Right lobe of liver (tissue), 6 donors: ENCODE data around the gene POPDC2. TPM values are rescaled to one million over a fixed set of nuclear protein-coding genes. Genes with fewer than 3 reads are reported as not detected.
A peak's percentile ranks its signal among the peaks of the same experiment; 100 is the strongest.

Experiments
- ATAC-seq, 4 donors: fragments of 200-7000 bp; cut with Tn5 transposase; one replicate each; pipeline ENCODE4 v1.9.1; 2020; ENCODE audit warnings: mild to moderate bottlenecking in 4 of 4, moderate library complexity in 4 of 4
- DNase-seq, 3 donors: peaks; one replicate each; pipeline ENCODE4 v3.0.0-alpha.2; 2020
- H3K27ac ChIP-seq, 3 donors: fragments of 200-600 bp; one replicate each; pipeline ENCODE4 v1.8.0; 2022
- H3K27me3 ChIP-seq, 2 donors: fragments of 200-600 bp; one replicate each; pipeline ENCODE4 v1.8.0; 2022
- H3K36me3 ChIP-seq, 4 donors: fragments of 200-600 bp; sonication (generic) in 1 of 4; one replicate each; pipeline versions ENCODE4 v1.5.1 to v1.8.0; 2017 to 2022; ENCODE audit warnings: control low read depth in 1 of 4
- H3K4me1 ChIP-seq, 4 donors: fragments of 200-600 bp; sonication (generic) in 1 of 4; one replicate each; pipeline versions ENCODE4 v1.5.1 to v1.8.0; 2017 to 2022; ENCODE audit warnings: control low read depth in 1 of 4
- H3K4me3 ChIP-seq, 3 donors: fragments of 200-600 bp; one replicate each; pipeline ENCODE4 v1.8.0; 2022
- H3K9me3 ChIP-seq, 4 donors: fragments of 200-600 bp; sonication (generic) in 1 of 4; one replicate each; pipeline versions ENCODE4 v1.5.1 to v1.8.0; 2017 to 2022; ENCODE audit warnings: control low read depth in 1 of 4
- POLR2A ChIP-seq: fragments of 450-650 bp; IDR thresholded peaks from one replicate; pipeline ENCODE4 v1.6.1; 2017; ENCODE audit warnings: antibody characterized with exemption, mild to moderate bottlenecking
- WGBS: methylation state at CpG from one replicate; pipeline ENCODE4 v1.1.6; 2018; ENCODE audit warnings: low coverage, low lambda C conversion rate; ENCODE audit not compliant: insufficient coverage; ENCODE audit errors: missing lambda C conversion rate; 5-methylcytosine and 5-hydroxymethylcytosine counted together
- intact Hi-C, 2 donors: fragments of 100-400 bp; cut with DNase I; formaldehyde crosslinking; loops; one replicate each; pipeline versions ENCODE4 v1.11.2 to v1.14.1; 2022
- total RNA-seq, 6 experiments: library from RNA; depleted of rRNA in 2 of 6; stranded (reverse); fragments of >200 nt in 2 of 6; fragmentation: NEBNext Ultra II Directional in 3 of 6; extraction: Animal tissue kit (Norgen Biotek cat#: 25700) in 3 of 6; gene quantifications; one replicate each; pipeline versions ENCODE4 v1.1.0 to v1.2.4, GENCODE V29; 2016 to 2023
- TF ChIP-seq, protein P1 (sequence below), 4 donors: fragments of 200-600 bp in 3 of 4; fragments of 450-650 bp in 1 of 4; IDR thresholded peaks; one replicate each; pipeline versions ENCODE4 v1.5.1 to v1.8.0; 2016 to 2022; ENCODE audit warnings: antibody characterized with exemption in 4 of 4, mild to moderate bottlenecking in 2 of 4
- donor health status: DM: no; HTN: yes; CAD: no.
- donor health status: DM: no; HTN: no; CAD: no.
- donor health status: DM: no; HTN: no; CAD: no.
- donor health status: DM: no; HTN: yes; CAD: no.
- donor health status: DM: no; HTN: yes; CAD: no.

The POPDC2 gene
- total RNA-seq, 6 experiments from 2014 or later, result 0.43 to 0.92 (median 0.68) TPM

DNA sequence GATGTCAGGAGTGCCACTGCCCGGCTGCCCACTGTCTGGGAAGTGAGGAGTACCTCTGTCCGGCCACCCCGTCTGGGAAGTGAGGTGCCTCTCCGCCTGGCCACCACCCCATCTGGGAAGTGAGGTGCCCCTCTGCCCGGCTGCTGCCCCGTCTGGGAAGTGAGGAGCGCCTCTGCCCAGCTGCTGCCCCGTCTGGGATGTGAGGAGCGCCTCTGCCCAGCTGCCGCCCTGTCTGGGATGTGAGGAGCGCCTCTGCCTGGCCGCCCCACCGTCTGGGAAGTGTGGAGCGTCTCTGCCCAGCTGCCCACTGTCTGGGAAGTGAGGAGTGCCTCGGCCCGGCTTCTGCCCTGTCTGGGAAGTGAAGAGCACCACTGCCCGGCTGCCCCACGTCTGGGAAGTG is 13.5 kb upstream of the POPDC2 start:
- no peaks in the 10 kb centered on the region for H3K27me3 ChIP-seq
- H3K4me3 ChIP-seq, result no peak overlapping the region
- WGBS, result no CpG with 5 or more reads among the region's 18 CpGs
- no peak for ATAC-seq
- H3K9me3 ChIP-seq, result no peaks in the 10 kb centered on the region
- H3K36me3 ChIP-seq, result peaks cover 0 to 34% (median 6%) of the 10 kb centered on the region in 4 donors
- H3K4me1 ChIP-seq, result peaks cover 0 to 10% (median 4%) of the 10 kb centered on the region in 4 donors
- intact Hi-C loops, result no loop called here
- TF ChIP-seq POLR2A, result no peak
- TF ChIP-seq, protein P1, sequence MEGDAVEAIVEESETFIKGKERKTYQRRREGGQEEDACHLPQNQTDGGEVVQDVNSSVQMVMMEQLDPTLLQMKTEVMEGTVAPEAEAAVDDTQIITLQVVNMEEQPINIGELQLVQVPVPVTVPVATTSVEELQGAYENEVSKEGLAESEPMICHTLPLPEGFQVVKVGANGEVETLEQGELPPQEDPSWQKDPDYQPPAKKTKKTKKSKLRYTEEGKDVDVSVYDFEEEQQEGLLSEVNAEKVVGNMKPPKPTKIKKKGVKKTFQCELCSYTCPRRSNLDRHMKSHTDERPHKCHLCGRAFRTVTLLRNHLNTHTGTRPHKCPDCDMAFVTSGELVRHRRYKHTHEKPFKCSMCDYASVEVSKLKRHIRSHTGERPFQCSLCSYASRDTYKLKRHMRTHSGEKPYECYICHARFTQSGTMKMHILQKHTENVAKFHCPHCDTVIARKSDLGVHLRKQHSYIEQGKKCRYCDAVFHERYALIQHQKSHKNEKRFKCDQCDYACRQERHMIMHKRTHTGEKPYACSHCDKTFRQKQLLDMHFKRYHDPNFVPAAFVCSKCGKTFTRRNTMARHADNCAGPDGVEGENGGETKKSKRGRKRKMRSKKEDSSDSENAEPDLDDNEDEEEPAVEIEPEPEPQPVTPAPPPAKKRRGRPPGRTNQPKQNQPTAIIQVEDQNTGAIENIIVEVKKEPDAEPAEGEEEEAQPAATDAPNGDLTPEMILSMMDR (IDR thresholded peaks at IDR 0.05), result no peak
- H3K27ac ChIP-seq, result no peak overlapping the region
- peak in 1 of 3 donors; percentile 23 for DNase-seq

DNA sequence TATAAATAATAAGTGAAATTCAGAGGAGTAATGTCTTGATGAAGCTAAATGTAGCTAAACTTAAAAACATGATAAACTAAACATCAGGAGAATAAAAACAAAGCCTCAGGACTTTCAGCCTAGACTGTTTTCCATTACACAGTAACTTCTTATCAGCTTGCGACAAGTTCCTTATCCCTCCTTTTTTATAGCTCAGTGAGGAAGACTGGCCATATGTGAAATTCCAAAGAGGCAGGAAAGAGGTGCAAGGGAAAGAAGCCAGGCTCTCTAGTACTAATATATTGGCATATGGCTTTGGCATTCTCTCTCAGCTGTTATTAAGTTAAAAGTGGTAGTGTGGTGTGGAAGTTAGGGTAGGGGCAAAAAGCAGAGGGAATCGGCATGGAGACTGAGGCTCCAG is 12.4 kb upstream of the POPDC2 start:
- Histone ChIP-seq H3K9me3 (no peaks in the 10 kb centered on the region), H3K27ac (no peak overlapping the region), H3K4me3 (no peak overlapping the region), H3K4me1 (peaks cover 0 to 10% (median 4%) of the 10 kb centered on the region in 4 donors), H3K36me3 (peaks cover 0 to 38% (median 9%) of the 10 kb centered on the region in 4 donors), H3K27me3 (no peaks in the 10 kb centered on the region)
- DNase-seq, result no peak
- intact Hi-C loops, result no loop called here
- 89% methylated on average over 2 of the region's 2 CpGs for WGBS
- ATAC-seq, result no peak
- TF ChIP-seq POLR2A, result no peak
- TF ChIP-seq, protein P1 (IDR thresholded peaks at IDR 0.05), result no peak

DNA sequence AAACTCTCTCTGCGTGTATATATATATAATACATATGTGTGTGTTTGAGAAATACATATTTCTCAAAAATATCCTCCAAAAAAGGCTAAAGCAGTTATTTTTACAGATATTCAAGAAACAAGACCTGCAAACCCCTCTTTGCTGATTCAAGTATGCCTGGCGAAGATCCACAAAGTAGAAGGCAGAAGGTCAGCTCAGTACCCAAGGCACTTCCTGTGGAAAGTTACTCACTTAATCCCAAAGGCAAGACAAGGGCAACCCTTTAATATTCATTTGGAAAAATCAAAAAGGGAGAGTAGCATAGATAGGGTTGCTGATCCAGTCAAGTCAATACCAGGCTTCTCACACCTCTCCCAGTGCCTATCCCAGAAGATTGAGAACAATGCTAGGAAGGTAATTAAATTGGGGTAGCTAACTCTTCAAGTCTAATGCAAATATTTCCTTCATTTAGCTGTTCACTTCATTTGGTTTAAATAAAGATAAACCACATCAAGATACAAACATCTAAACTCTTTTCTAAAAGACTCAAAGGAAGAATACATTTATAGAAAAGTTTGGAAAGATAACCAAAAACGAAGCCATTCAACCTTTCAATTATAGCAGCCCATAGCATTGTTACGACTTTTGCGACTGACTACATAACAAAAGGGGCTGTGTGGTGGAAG is 9.6 kb upstream of the POPDC2 start:
- Histone ChIP-seq H3K4me3 (no peak overlapping the region), H3K27me3 (no peaks in the 10 kb centered on the region), H3K36me3 (peaks cover 0 to 37% (median 9%) of the 10 kb centered on the region in 4 donors), H3K9me3 (no peaks in the 10 kb centered on the region), H3K27ac (no peak overlapping the region), H3K4me1 (no peaks in the 10 kb centered on the region)
- WGBS, result 96% methylated on average over 5 of the region's 5 CpGs
- intact Hi-C loops, result no loop called here
- TF ChIP-seq, protein P1 (IDR thresholded peaks at IDR 0.05), result no peak
- no peak for TF ChIP-seq POLR2A
- ATAC-seq (peak in 1 of 4 donors; percentile 19), DNase-seq (no peak)

DNA sequence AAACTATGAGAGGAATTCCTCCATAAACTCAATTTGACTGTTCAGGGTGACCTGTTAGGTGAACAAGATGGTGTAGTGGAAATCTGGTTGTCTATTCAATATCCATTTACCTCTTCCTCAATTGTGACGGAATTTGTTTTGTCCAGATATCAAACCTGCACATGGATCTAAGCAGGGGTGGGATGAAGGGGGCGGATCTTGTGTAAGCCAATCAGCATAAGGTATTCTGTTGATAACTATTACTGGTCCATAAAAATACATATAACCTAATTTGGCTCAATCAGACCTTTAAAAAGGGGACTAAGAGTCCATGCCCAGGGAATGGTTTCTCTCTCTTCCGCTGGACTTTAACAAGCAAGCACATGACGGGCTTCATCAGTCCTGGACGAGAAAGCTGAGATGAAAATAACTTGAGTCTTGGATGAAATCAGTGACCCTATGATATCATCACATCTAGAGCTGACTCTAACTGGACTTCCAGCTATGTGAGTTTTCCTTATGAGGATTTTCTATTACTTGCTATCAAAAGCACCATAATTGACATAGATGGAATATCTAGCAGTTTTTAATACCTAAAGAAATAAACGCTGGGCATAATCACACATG is 5.7 kb upstream of the POPDC2 start:
- no peak for DNase-seq
- no peaks in the 10 kb centered on the region for H3K27me3 ChIP-seq
- H3K4me3 ChIP-seq, result no peak overlapping the region
- TF ChIP-seq POLR2A, result no peak
- TF ChIP-seq, protein P1 (IDR thresholded peaks at IDR 0.05), result no peak
- H3K27ac ChIP-seq, result no peak overlapping the region
- H3K9me3 ChIP-seq, result no peaks in the 10 kb centered on the region
- intact Hi-C loops, result no loop called here
- ATAC-seq, result no peak
- no peaks in the 10 kb centered on the region for H3K4me1 ChIP-seq
- peaks cover 0 to 9% (median 2%) of the 10 kb centered on the region in 4 donors for H3K36me3 ChIP-seq
- 96% methylated on average over 4 of the region's 6 CpGs for WGBS
